ENCODE measurements around the gene PRH2.

PRH2 gene

GRCh38 chr12:10910380-10910779 is 18.7 kb upstream of the PRH2 start:
- no peaks in the 10 kb centered on the region for H3K4me1 ChIP-seq (ENCODE audit: control insufficient read depth, insufficient read depth, low read length)
- H3K27me3 ChIP-seq (ENCODE audit: control insufficient read depth, insufficient read depth, low read length, poor library complexity, severe bottlenecking), result no peaks in the 10 kb centered on the region
- no peak overlapping the region for H3K27ac ChIP-seq (ENCODE audit: insufficient read depth, low read depth, low read length, poor library complexity, severe bottlenecking)
- H3K4me3 ChIP-seq (ENCODE audit: insufficient read depth, low read depth, low read length), result no peak overlapping the region
- H3K9me3 ChIP-seq (ENCODE audit: control insufficient read depth, low read length), result no peaks in the 10 kb centered on the region
- WGBS, 2 experiments, result 74 to 78% methylated on average over 5 to 6 of the region's 8 CpGs
- H3K36me3 ChIP-seq (ENCODE audit: control insufficient read depth, insufficient read depth, low read length), result no peaks in the 10 kb centered on the region

DNA sequence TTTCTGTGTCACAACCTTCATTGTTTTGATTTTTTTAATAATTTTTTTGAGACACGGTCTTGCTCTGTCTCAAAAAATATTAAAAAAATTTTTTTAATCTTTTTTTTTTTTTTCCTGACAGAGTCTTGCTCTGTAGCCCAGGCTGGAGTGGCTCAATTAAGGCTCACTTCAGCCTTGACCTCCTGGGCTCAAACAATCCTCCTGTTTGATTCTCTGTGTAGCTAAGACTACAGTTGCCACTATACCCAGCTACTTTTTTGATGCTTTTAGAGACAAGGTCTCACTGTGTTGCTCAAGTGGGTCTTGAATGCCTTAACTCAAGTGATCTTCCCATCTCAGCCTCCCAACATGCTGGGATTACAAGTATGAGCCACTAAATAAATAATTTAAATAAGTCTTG is 9.2 kb upstream of the PRH2 start:
- no peaks in the 10 kb centered on the region for H3K27me3 ChIP-seq (ENCODE audit: control insufficient read depth, insufficient read depth, low read length, poor library complexity, severe bottlenecking)
- no peak overlapping the region for H3K27ac ChIP-seq (ENCODE audit: insufficient read depth, low read depth, low read length, poor library complexity, severe bottlenecking)
- H3K9me3 ChIP-seq (ENCODE audit: control insufficient read depth, low read length), result no peaks in the 10 kb centered on the region
- H3K4me3 ChIP-seq (ENCODE audit: insufficient read depth, low read depth, low read length), result no peak overlapping the region
- H3K36me3 ChIP-seq (ENCODE audit: control insufficient read depth, insufficient read depth, low read length), result no peaks in the 10 kb centered on the region
- WGBS, 2 experiments, result 100% methylated on average over 1 of the region's 1 CpG; no CpG with 5 or more reads in 1 of the 2 experiments
- no peaks in the 10 kb centered on the region for H3K4me1 ChIP-seq (ENCODE audit: control insufficient read depth, insufficient read depth, low read length)

- Histone ChIP-seq H3K36me3 (ENCODE audit: control insufficient read depth, insufficient read depth, low read length) (no peaks in the 10 kb centered on the region), H3K4me1 (ENCODE audit: control insufficient read depth, insufficient read depth, low read length) (no peaks in the 10 kb centered on the region), H3K4me3 (ENCODE audit: insufficient read depth, low read depth, low read length) (no peak overlapping the region), H3K27me3 (ENCODE audit: control insufficient read depth, insufficient read depth, low read length, poor library complexity, severe bottlenecking) (no peaks in the 10 kb centered on the region), H3K27ac (ENCODE audit: insufficient read depth, low read depth, low read length, poor library complexity, severe bottlenecking) (no peak overlapping the region), H3K9me3 (ENCODE audit: control insufficient read depth, low read length) (no peaks in the 10 kb centered on the region)
- 93 to 97% methylated on average over 5 of the region's 5 CpGs for WGBS, 2 experiments
These were observed 2.8 kb upstream of the PRH2 start for GRCh38 chr12:10926269-10926668.

GRCh38 chr12:10936506-10936905 is 7.5 kb downstream of the PRH2 start:
- no peaks in the 10 kb centered on the region for H3K27me3 ChIP-seq (ENCODE audit: control insufficient read depth, insufficient read depth, low read length, poor library complexity, severe bottlenecking)
- no peaks in the 10 kb centered on the region for H3K9me3 ChIP-seq (ENCODE audit: control insufficient read depth, low read length)
- no peak overlapping the region for H3K4me3 ChIP-seq (ENCODE audit: insufficient read depth, low read depth, low read length)
- H3K36me3 ChIP-seq (ENCODE audit: control insufficient read depth, insufficient read depth, low read length), result no peaks in the 10 kb centered on the region
- no peaks in the 10 kb centered on the region for H3K4me1 ChIP-seq (ENCODE audit: control insufficient read depth, insufficient read depth, low read length)
- H3K27ac ChIP-seq (ENCODE audit: insufficient read depth, low read depth, low read length, poor library complexity, severe bottlenecking), result no peak overlapping the region
- WGBS, 2 experiments, result 83 to 85% methylated on average over 1 of the region's 1 CpG

DNA sequence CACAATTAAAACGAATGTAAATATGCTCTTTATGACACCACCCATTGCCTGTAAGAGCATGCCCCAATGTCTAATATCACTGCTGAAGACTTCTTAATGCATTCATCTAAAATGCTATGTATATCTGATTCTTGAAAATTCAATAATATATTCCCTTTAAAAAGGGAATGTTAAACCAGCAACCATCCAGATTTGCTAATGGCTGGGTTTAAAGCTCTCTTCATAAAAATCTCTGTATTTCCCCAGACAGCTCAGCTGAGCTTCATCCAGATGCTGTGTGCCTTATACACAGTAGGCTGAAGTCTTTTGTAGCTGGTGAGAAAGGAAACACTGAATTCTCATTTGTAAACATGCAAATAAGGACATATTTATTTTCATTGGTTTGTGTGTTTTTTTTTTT is 10.1 kb downstream of the PRH2 start, which contains the start of gene TAS2R14:
TAS2R14 (minus strand) TSS at position 101 of the 400 bp plus-strand sequence; CDS start at position 45, 56 bp downstream.
- H3K36me3 ChIP-seq (ENCODE audit: control insufficient read depth, insufficient read depth, low read length), result no peaks in the 10 kb centered on the region
- H3K4me3 ChIP-seq (ENCODE audit: insufficient read depth, low read depth, low read length), result no peak within 1 kb of the TSS
- WGBS, 2 experiments, result 84 to 90% methylated on average over 1 of the region's 1 CpG
- no peaks in the 10 kb centered on the region for H3K27me3 ChIP-seq (ENCODE audit: control insufficient read depth, insufficient read depth, low read length, poor library complexity, severe bottlenecking)
- H3K9me3 ChIP-seq (ENCODE audit: control insufficient read depth, low read length), result no peaks in the 10 kb centered on the region
- H3K27ac ChIP-seq (ENCODE audit: insufficient read depth, low read depth, low read length, poor library complexity, severe bottlenecking), result peak within 1 kb of the TSS; percentile 26
- no peaks in the 10 kb centered on the region for H3K4me1 ChIP-seq (ENCODE audit: control insufficient read depth, insufficient read depth, low read length)

- H3K36me3 ChIP-seq (ENCODE audit: control insufficient read depth, insufficient read depth, low read length), result no peaks in the 10 kb centered on the region
- H3K4me3 ChIP-seq (ENCODE audit: insufficient read depth, low read depth, low read length), result no peak overlapping the region
- H3K27ac ChIP-seq (ENCODE audit: insufficient read depth, low read depth, low read length, poor library complexity, severe bottlenecking), result no peak overlapping the region
- no peaks in the 10 kb centered on the region for H3K9me3 ChIP-seq (ENCODE audit: control insufficient read depth, low read length)
- H3K4me1 ChIP-seq (ENCODE audit: control insufficient read depth, insufficient read depth, low read length), result no peaks in the 10 kb centered on the region
- H3K27me3 ChIP-seq (ENCODE audit: control insufficient read depth, insufficient read depth, low read length, poor library complexity, severe bottlenecking), result no peaks in the 10 kb centered on the region
- 96 to 100% methylated on average over 1 to 2 of the region's 2 CpGs for WGBS, 2 experiments
These were observed 11.4 kb downstream of the PRH2 start for GRCh38 chr12:10940389-10940788.

DNA sequence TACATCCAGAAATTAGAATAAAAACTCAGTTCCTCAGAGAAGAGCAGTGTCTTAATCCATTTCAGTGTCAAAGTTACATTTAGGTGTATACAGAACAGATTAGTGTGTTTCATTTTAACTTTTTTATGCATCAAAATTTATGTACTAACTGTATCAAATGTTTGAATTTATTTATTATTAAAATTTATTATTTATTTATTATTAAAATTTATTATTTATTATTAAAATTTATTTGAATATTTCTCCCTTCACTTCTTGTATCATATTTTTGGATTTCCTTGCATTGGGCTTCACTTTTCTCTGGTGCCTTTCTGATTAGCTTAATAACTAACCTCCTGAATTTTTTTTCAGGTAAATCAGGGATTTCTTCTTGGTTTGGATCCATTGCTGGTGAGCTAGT is 12.3 kb downstream of the PRH2 start:
- H3K9me3 ChIP-seq (ENCODE audit: control insufficient read depth, low read length), result no peaks in the 10 kb centered on the region
- H3K4me1 ChIP-seq (ENCODE audit: control insufficient read depth, insufficient read depth, low read length), result no peaks in the 10 kb centered on the region
- H3K27ac ChIP-seq (ENCODE audit: insufficient read depth, low read depth, low read length, poor library complexity, severe bottlenecking), result no peak overlapping the region
- no peaks in the 10 kb centered on the region for H3K36me3 ChIP-seq (ENCODE audit: control insufficient read depth, insufficient read depth, low read length)
- H3K27me3 ChIP-seq (ENCODE audit: control insufficient read depth, insufficient read depth, low read length, poor library complexity, severe bottlenecking), result no peaks in the 10 kb centered on the region
- H3K4me3 ChIP-seq (ENCODE audit: insufficient read depth, low read depth, low read length), result no peak overlapping the region

DNA sequence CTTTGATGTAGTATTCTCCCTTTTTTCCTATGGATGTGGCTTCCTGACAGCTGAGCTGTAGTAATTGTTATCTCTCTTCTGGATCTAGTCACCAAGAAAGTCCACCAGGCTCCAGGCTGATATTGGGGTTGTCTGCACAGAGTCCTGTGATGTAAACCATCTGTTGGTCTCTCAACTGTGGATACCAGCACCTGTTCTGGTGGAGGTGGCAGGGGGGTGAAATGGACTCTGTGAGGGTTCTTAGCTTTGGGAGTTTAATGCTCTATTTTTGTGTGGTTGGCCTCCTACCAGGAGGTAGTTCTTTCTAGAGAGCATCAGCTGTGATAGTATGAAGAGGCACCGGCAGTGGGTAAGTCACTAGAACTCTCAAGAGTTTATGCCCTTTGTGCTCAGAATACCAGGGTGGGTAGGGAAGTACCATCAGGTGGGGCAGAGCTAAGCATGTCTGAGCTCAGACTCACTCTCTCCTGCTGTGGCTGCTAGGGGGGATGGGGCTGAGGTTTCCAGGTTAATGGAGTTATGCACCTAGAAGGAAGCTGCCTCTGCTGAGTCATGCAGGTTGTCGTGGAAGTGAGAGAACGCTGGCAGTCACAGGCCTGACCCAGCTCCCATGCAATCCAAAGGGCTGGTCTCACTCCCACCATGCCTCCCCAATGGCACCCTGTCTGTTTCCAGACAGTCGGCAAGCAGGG is 13.0 kb downstream of the PRH2 start:
- Histone ChIP-seq H3K4me3 (ENCODE audit: insufficient read depth, low read depth, low read length) (no peak overlapping the region), H3K27ac (ENCODE audit: insufficient read depth, low read depth, low read length, poor library complexity, severe bottlenecking) (no peak overlapping the region), H3K4me1 (ENCODE audit: control insufficient read depth, insufficient read depth, low read length) (no peaks in the 10 kb centered on the region), H3K9me3 (ENCODE audit: control insufficient read depth, low read length) (peaks cover 6% of the 10 kb centered on the region), H3K27me3 (ENCODE audit: control insufficient read depth, insufficient read depth, low read length, poor library complexity, severe bottlenecking) (no peaks in the 10 kb centered on the region), H3K36me3 (ENCODE audit: control insufficient read depth, insufficient read depth, low read length) (no peaks in the 10 kb centered on the region)
- 72 to 78% methylated on average over 4 of the region's 4 CpGs for WGBS, 2 experiments

- H3K27ac ChIP-seq (ENCODE audit: insufficient read depth, low read depth, low read length, poor library complexity, severe bottlenecking), result no peak overlapping the region
- no peaks in the 10 kb centered on the region for H3K36me3 ChIP-seq (ENCODE audit: control insufficient read depth, insufficient read depth, low read length)
- WGBS, 2 experiments, result 94 to 96% methylated on average over 2 of the region's 2 CpGs
- H3K4me1 ChIP-seq (ENCODE audit: control insufficient read depth, insufficient read depth, low read length), result no peaks in the 10 kb centered on the region
- H3K4me3 ChIP-seq (ENCODE audit: insufficient read depth, low read depth, low read length), result no peak overlapping the region
- peaks cover 6% of the 10 kb centered on the region for H3K9me3 ChIP-seq (ENCODE audit: control insufficient read depth, low read length)
- H3K27me3 ChIP-seq (ENCODE audit: control insufficient read depth, insufficient read depth, low read length, poor library complexity, severe bottlenecking), result no peaks in the 10 kb centered on the region
These were observed 14.1 kb downstream of the PRH2 start for GRCh38 chr12:10943167-10943566.

DNA sequence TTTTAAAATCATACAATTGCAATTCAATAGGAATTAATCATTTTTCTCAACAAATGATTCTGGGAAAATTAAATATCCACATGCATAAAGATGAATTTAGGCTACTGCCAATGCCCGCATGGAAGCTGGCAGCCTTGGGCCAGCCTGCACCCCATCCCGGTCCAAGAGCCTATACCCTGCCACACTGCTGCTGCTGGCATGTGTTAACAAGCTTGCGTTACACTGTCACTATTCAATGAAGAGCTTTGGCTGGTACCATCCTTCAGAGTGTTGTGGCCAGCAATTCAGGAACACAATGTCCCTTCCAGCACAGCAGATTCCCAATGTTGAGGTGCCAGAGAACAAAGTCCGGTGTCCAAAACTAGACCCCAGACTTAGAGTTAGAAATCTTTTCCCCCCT is 23.6 kb downstream of the PRH2 start:
- no peak overlapping the region for H3K4me3 ChIP-seq (ENCODE audit: insufficient read depth, low read depth, low read length)

DNA sequence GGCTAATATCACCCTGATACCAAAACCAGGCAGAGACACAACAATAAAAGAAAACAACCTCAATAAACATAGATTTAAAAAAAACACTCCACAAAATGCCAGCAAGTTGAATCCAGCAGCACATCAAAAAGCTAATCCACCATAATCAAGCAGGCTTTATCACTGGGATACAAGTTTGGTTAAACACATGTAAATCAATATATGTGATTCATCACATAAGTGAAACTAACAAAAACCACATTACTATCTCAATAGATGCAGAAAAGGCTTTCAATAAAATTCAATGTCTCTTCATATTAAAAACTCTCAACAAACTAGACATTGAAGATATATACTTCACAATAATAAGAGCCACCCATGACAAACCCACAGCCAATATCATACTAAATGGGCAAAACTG is 27.0 kb downstream of the PRH2 start:
- H3K36me3 ChIP-seq (ENCODE audit: control insufficient read depth, insufficient read depth, low read length), result no peaks in the 10 kb centered on the region
- H3K4me1 ChIP-seq (ENCODE audit: control insufficient read depth, insufficient read depth, low read length), result no peaks in the 10 kb centered on the region
- H3K27ac ChIP-seq (ENCODE audit: insufficient read depth, low read depth, low read length, poor library complexity, severe bottlenecking), result no peak overlapping the region

More for the DNA sequence above, 23.6 kb downstream of the PRH2 start:
- WGBS, 2 experiments, result 94 to 95% methylated on average over 4 of the region's 4 CpGs
- Histone ChIP-seq H3K27ac (ENCODE audit: insufficient read depth, low read depth, low read length, poor library complexity, severe bottlenecking) (no peak overlapping the region), H3K36me3 (ENCODE audit: control insufficient read depth, insufficient read depth, low read length) (no peaks in the 10 kb centered on the region), H3K9me3 (ENCODE audit: control insufficient read depth, low read length) (no peaks in the 10 kb centered on the region), H3K27me3 (ENCODE audit: control insufficient read depth, insufficient read depth, low read length, poor library complexity, severe bottlenecking) (no peaks in the 10 kb centered on the region), H3K4me1 (ENCODE audit: control insufficient read depth, insufficient read depth, low read length) (no peaks in the 10 kb centered on the region)

More for the DNA sequence above, 27.0 kb downstream of the PRH2 start:
- no peak overlapping the region for H3K4me3 ChIP-seq (ENCODE audit: insufficient read depth, low read depth, low read length)
- H3K27me3 ChIP-seq (ENCODE audit: control insufficient read depth, insufficient read depth, low read length, poor library complexity, severe bottlenecking), result no peaks in the 10 kb centered on the region
- H3K9me3 ChIP-seq (ENCODE audit: control insufficient read depth, low read length), result no peaks in the 10 kb centered on the region

All from ectodermal cell (in vitro differentiated cells).